Measurements from ENCODE around the gene RTN4.

The RTN4 gene

DNA sequence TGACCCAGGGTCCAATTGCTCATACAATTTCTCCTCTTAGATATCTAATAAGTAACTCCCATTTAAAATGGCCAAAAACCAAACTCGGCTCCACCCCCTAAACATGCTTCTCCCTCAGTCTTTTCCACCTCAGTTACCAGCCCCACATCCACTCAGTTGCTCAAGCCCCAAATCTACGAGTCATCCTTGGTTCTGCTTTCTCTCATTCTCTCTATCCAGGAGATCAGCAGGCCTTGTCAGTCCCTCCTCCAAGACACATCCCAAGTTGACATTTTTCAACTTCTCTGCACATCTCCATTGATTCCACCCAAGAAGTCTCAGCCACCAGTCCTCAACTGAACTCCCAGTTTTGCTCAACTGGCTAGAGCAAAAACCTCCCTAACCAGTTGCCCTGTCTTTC, 40.5 kb upstream of the RTN4 start:
- H3K36me3 ChIP-seq (ENCODE audit: control insufficient read depth in 2 of 2, insufficient read depth in 2 of 2, low read length in 2 of 2): no peaks in the 10 kb centered on the region
- peaks cover 0 to 5% of the 10 kb centered on the region in 2 donors for H3K4me1 ChIP-seq (ENCODE audit: control insufficient read depth in 2 of 2, insufficient read depth in 2 of 2, low read length in 2 of 2)
- H3K9ac ChIP-seq (ENCODE audit: low read depth in 1 of 2, low read length in 2 of 2): no peak overlapping the region
- H3K27me3 ChIP-seq (ENCODE audit: control insufficient read depth in 2 of 2, insufficient read depth in 2 of 2, low read length in 2 of 2): no peaks in the 10 kb centered on the region
- no peak overlapping the region for H3K4me3 ChIP-seq (ENCODE audit: low read length in 2 of 2)
- H3K27ac ChIP-seq (ENCODE audit: low read depth in 2 of 2, low read length in 2 of 2): no peak overlapping the region
- H3K9me3 ChIP-seq (ENCODE audit: control insufficient read depth in 2 of 2, low read length in 2 of 2): no peaks in the 10 kb centered on the region

- Histone ChIP-seq H3K36me3 (ENCODE audit: control insufficient read depth in 2 of 2, insufficient read depth in 2 of 2, low read length in 2 of 2) (no peaks in the 10 kb centered on the region), H3K4me1 (ENCODE audit: control insufficient read depth in 2 of 2, insufficient read depth in 2 of 2, low read length in 2 of 2) (peaks cover 0 to 5% of the 10 kb centered on the region in 2 donors), H3K27ac (ENCODE audit: low read depth in 2 of 2, low read length in 2 of 2) (no peak overlapping the region), H3K4me3 (ENCODE audit: low read length in 2 of 2) (no peak overlapping the region), H3K9me3 (ENCODE audit: control insufficient read depth in 2 of 2, low read length in 2 of 2) (no peaks in the 10 kb centered on the region), H3K27me3 (ENCODE audit: control insufficient read depth in 2 of 2, insufficient read depth in 2 of 2, low read length in 2 of 2) (no peaks in the 10 kb centered on the region), H3K9ac (ENCODE audit: low read depth in 1 of 2, low read length in 2 of 2) (no peak overlapping the region)
These were observed 39.5 kb upstream of the RTN4 start for GRCh38 chr2:55089726-55090125.

- Histone ChIP-seq H3K4me1 (ENCODE audit: control insufficient read depth in 2 of 2, insufficient read depth in 2 of 2, low read length in 2 of 2) (peaks cover 0 to 5% of the 10 kb centered on the region in 2 donors), H3K9ac (ENCODE audit: low read depth in 1 of 2, low read length in 2 of 2) (no peak overlapping the region), H3K9me3 (ENCODE audit: control insufficient read depth in 2 of 2, low read length in 2 of 2) (no peaks in the 10 kb centered on the region), H3K27me3 (ENCODE audit: control insufficient read depth in 2 of 2, insufficient read depth in 2 of 2, low read length in 2 of 2) (no peaks in the 10 kb centered on the region), H3K36me3 (ENCODE audit: control insufficient read depth in 2 of 2, insufficient read depth in 2 of 2, low read length in 2 of 2) (no peaks in the 10 kb centered on the region), H3K4me3 (ENCODE audit: low read length in 2 of 2) (no peak overlapping the region), H3K27ac (ENCODE audit: low read depth in 2 of 2, low read length in 2 of 2) (no peak overlapping the region)
These were observed 38.1 kb upstream of the RTN4 start for GRCh38 chr2:55088400-55088799.

GRCh38 chr2:55087936-55088335, 37.7 kb upstream of the RTN4 start:
- peaks cover under 1 to 5% of the 10 kb centered on the region in 2 donors for H3K4me1 ChIP-seq (ENCODE audit: control insufficient read depth in 2 of 2, insufficient read depth in 2 of 2, low read length in 2 of 2)
- H3K4me3 ChIP-seq (ENCODE audit: low read length in 2 of 2): no peak overlapping the region
- no peaks in the 10 kb centered on the region for H3K9me3 ChIP-seq (ENCODE audit: control insufficient read depth in 2 of 2, low read length in 2 of 2)
- no peak overlapping the region for H3K27ac ChIP-seq (ENCODE audit: low read depth in 2 of 2, low read length in 2 of 2)
- H3K9ac ChIP-seq (ENCODE audit: low read depth in 1 of 2, low read length in 2 of 2): no peak overlapping the region
- H3K36me3 ChIP-seq (ENCODE audit: control insufficient read depth in 2 of 2, insufficient read depth in 2 of 2, low read length in 2 of 2): no peaks in the 10 kb centered on the region
- no peaks in the 10 kb centered on the region for H3K27me3 ChIP-seq (ENCODE audit: control insufficient read depth in 2 of 2, insufficient read depth in 2 of 2, low read length in 2 of 2)

GRCh38 chr2:55087501-55087900, 37.2 kb upstream of the RTN4 start:
- Histone ChIP-seq H3K27me3 (ENCODE audit: control insufficient read depth in 2 of 2, insufficient read depth in 2 of 2, low read length in 2 of 2) (no peaks in the 10 kb centered on the region), H3K9me3 (ENCODE audit: control insufficient read depth in 2 of 2, low read length in 2 of 2) (no peaks in the 10 kb centered on the region), H3K27ac (ENCODE audit: low read depth in 2 of 2, low read length in 2 of 2) (no peak overlapping the region), H3K36me3 (ENCODE audit: control insufficient read depth in 2 of 2, insufficient read depth in 2 of 2, low read length in 2 of 2) (no peaks in the 10 kb centered on the region), H3K9ac (ENCODE audit: low read depth in 1 of 2, low read length in 2 of 2) (no peak overlapping the region), H3K4me3 (ENCODE audit: low read length in 2 of 2) (no peak overlapping the region), H3K4me1 (ENCODE audit: control insufficient read depth in 2 of 2, insufficient read depth in 2 of 2, low read length in 2 of 2) (peaks cover 3 to 5% of the 10 kb centered on the region in 2 donors)

DNA sequence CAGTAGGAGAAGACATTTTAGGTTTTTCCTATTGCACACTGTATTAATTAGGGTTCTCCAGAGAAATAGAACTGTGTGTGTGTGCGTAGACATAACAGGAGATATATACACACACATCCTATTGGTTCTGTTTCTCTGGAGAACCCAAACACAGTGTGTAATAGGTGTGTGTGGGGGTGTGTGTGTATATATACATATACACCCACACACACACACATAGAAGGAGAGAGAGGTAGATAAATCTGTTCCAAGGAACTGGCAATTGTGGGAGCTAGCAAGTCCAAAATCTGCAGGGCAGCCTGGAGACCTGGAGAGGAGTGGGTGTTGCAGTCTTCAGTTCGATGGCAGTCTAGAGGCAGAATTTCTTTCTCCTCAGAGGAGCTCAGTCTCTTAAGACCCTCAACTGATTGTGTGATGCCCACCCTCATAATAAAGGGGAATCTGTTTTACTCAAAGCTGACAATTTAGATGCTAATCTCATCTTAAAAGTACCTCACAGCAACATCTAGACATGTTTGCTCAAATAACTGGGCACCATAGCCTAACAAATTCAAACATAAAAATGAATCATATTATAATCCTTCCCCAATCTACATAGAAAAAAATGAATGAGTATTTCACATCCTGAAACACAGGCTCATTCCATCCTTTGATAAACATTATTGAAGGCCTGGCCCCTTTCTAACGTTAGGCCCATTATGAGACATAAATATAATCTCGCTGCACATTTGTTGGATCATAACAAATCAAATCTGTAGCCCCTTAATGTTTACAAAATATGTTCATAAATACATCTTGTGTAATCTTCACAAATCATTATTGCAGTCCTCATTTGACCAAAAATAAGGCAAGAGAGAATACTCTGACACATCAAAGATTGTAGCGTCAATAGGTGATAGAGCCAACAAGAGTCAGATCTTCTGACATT, 35.1 kb upstream of the RTN4 start:
- Histone ChIP-seq H3K27me3 (ENCODE audit: control insufficient read depth in 2 of 2, insufficient read depth in 2 of 2, low read length in 2 of 2) (no peaks in the 10 kb centered on the region), H3K9ac (ENCODE audit: low read depth in 1 of 2, low read length in 2 of 2) (no peak overlapping the region)

GRCh38 chr2:55084641-55085040, 34.4 kb upstream of the RTN4 start:
- Histone ChIP-seq H3K4me1 (ENCODE audit: control insufficient read depth in 2 of 2, insufficient read depth in 2 of 2, low read length in 2 of 2) (peaks cover 0 to 6% of the 10 kb centered on the region in 2 donors), H3K27me3 (ENCODE audit: control insufficient read depth in 2 of 2, insufficient read depth in 2 of 2, low read length in 2 of 2) (no peaks in the 10 kb centered on the region), H3K27ac (ENCODE audit: low read depth in 2 of 2, low read length in 2 of 2) (no peak overlapping the region), H3K36me3 (ENCODE audit: control insufficient read depth in 2 of 2, insufficient read depth in 2 of 2, low read length in 2 of 2) (no peaks in the 10 kb centered on the region), H3K4me3 (ENCODE audit: low read length in 2 of 2) (no peak overlapping the region), H3K9ac (ENCODE audit: low read depth in 1 of 2, low read length in 2 of 2) (no peak overlapping the region), H3K9me3 (ENCODE audit: control insufficient read depth in 2 of 2, low read length in 2 of 2) (no peaks in the 10 kb centered on the region)

More for the DNA sequence above, 35.1 kb upstream of the RTN4 start:
- Histone ChIP-seq H3K9me3 (ENCODE audit: control insufficient read depth in 2 of 2, low read length in 2 of 2) (no peaks in the 10 kb centered on the region), H3K4me1 (ENCODE audit: control insufficient read depth in 2 of 2, insufficient read depth in 2 of 2, low read length in 2 of 2) (peaks cover 0 to 6% of the 10 kb centered on the region in 2 donors), H3K4me3 (ENCODE audit: low read length in 2 of 2) (no peak overlapping the region), H3K27ac (ENCODE audit: low read depth in 2 of 2, low read length in 2 of 2) (no peak overlapping the region), H3K36me3 (ENCODE audit: control insufficient read depth in 2 of 2, insufficient read depth in 2 of 2, low read length in 2 of 2) (no peaks in the 10 kb centered on the region)

GRCh38 chr2:55080204-55080738, 30.0 kb upstream of the RTN4 start:
- H3K4me1 ChIP-seq (ENCODE audit: control insufficient read depth in 2 of 2, insufficient read depth in 2 of 2, low read length in 2 of 2): peaks cover 0 to 6% of the 10 kb centered on the region in 2 donors
- no peak overlapping the region for H3K4me3 ChIP-seq (ENCODE audit: low read length in 2 of 2)
- H3K9ac ChIP-seq (ENCODE audit: low read depth in 1 of 2, low read length in 2 of 2): no peak overlapping the region
- H3K9me3 ChIP-seq (ENCODE audit: control insufficient read depth in 2 of 2, low read length in 2 of 2): no peaks in the 10 kb centered on the region
- H3K27me3 ChIP-seq (ENCODE audit: control insufficient read depth in 2 of 2, insufficient read depth in 2 of 2, low read length in 2 of 2): no peaks in the 10 kb centered on the region
- H3K27ac ChIP-seq (ENCODE audit: low read depth in 2 of 2, low read length in 2 of 2): no peak overlapping the region
- H3K36me3 ChIP-seq (ENCODE audit: control insufficient read depth in 2 of 2, insufficient read depth in 2 of 2, low read length in 2 of 2): no peaks in the 10 kb centered on the region

GRCh38 chr2:55078956-55079355, 28.7 kb upstream of the RTN4 start:
- H3K27ac ChIP-seq (ENCODE audit: low read depth in 2 of 2, low read length in 2 of 2): no peak overlapping the region
- H3K36me3 ChIP-seq (ENCODE audit: control insufficient read depth in 2 of 2, insufficient read depth in 2 of 2, low read length in 2 of 2): no peaks in the 10 kb centered on the region
- H3K27me3 ChIP-seq (ENCODE audit: control insufficient read depth in 2 of 2, insufficient read depth in 2 of 2, low read length in 2 of 2): no peaks in the 10 kb centered on the region
- no peaks in the 10 kb centered on the region for H3K9me3 ChIP-seq (ENCODE audit: control insufficient read depth in 2 of 2, low read length in 2 of 2)
- H3K9ac ChIP-seq (ENCODE audit: low read depth in 1 of 2, low read length in 2 of 2): no peak overlapping the region
- no peak overlapping the region for H3K4me3 ChIP-seq (ENCODE audit: low read length in 2 of 2)
- peaks cover 0 to 6% of the 10 kb centered on the region in 2 donors for H3K4me1 ChIP-seq (ENCODE audit: control insufficient read depth in 2 of 2, insufficient read depth in 2 of 2, low read length in 2 of 2)

GRCh38 chr2:55076721-55077120, 26.5 kb upstream of the RTN4 start:
- Histone ChIP-seq H3K9me3 (ENCODE audit: control insufficient read depth in 2 of 2, low read length in 2 of 2) (no peaks in the 10 kb centered on the region), H3K27me3 (ENCODE audit: control insufficient read depth in 2 of 2, insufficient read depth in 2 of 2, low read length in 2 of 2) (no peaks in the 10 kb centered on the region), H3K27ac (ENCODE audit: low read depth in 2 of 2, low read length in 2 of 2) (no peak overlapping the region), H3K36me3 (ENCODE audit: control insufficient read depth in 2 of 2, insufficient read depth in 2 of 2, low read length in 2 of 2) (no peaks in the 10 kb centered on the region), H3K4me1 (ENCODE audit: control insufficient read depth in 2 of 2, insufficient read depth in 2 of 2, low read length in 2 of 2) (no peaks in the 10 kb centered on the region), H3K9ac (ENCODE audit: low read depth in 1 of 2, low read length in 2 of 2) (no peak overlapping the region), H3K4me3 (ENCODE audit: low read length in 2 of 2) (no peak overlapping the region)
